ENCODE results near the gene CYP1B1.

Gene CYP1B1

DNA sequence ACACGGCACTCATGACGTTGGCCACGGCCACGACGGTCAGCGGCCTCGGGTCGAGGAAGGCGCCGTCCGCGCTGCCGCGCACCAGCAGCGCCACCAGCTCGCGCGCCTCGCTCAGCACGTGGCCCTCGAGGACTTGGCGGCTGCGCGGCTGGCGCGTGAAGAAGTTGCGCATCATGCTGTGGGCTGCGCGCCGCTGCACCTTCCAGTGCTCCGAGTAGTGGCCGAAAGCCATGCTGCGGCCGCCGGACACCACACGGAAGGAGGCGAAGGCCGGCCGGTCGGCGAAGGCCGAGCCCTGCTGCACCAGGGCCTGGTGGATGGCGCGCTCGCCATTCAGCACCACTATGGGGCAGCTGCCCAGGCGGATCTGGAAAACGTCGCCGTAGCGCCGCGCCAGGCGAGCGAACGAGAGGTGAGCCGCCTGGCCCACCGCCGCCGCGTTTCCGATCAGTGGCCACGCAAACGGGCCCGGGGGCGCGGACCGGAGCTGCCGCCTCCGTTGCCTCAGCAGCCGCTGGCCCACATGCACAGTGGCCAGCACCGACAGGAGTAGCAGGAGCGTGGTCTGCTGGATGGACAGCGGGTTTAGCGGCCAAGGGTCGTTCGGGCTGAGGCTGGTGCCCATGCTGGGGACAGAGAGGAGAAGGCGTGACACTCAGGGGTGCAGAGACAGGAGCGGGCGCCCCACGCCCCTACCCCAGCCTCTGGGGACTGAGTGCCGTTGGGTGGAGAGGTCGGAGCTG is 1.0 kb downstream of the CYP1B1 start:
- DNase-seq (ENCODE audit: low spot score), result no peak

DNA sequence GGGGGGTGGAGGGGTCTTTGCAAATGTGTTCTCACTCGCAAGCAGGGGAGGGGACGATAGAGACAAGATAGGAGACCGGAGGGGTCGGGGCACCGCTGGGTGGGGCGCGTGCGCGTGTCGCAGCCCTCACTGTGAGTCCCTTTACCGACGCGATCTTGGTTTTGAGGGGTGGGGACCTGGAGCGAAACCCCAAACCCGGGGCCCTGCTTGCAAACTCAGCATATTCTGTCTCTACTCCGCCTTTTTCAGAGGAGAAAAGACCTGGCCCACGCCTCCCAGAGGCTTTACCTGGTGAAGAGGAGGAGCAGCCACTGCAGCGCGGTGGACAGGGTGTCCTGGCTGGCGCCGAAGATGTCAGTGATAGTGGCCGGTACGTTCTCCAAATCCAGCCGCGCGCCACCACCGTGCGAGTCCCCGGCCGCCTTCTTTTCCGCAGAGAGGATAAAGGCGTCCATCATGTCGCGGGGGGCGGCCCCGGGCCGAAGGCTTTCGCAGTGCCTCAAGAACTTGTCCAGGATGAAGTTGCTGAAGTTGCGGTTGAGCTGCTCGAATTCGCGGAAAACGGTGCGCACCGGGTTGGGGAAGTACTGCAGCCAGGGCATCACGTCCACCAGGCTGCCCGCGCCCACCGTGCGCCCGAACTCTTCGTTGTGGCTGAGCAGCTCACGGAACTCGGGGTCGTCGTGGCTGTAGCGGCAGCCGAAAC is 1.7 kb downstream of the CYP1B1 start:
- DNase-seq (ENCODE audit: low spot score), result no peak

GRCh38 chr2:38073211-38074057 is 2.5 kb downstream of the CYP1B1 start:
- DNase-seq (ENCODE audit: low spot score), result no peak

GRCh38 chr2:38070438-38070837 is 5.5 kb downstream of the CYP1B1 start:
- DNase-seq (ENCODE audit: low spot score), result no peak

DNA sequence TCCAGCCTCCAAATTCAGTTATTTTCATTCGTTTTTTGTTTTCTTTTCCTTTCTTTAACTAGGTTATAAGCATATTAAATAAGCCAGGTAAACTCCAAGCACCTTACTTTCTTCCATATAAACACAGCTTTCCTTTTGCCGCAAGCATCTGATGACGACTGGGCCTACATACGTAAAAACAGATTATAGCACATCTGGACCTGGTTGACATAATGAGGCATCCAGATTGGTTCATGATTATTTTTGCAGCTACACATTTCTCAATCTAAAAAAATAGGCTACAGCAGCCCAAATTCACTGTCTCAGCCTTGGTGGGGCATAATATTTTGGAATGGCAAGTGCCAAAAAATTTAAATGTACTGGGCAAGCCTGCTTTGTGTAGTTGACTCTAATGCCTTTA is 7.7 kb downstream of the CYP1B1 start:
- DNase-seq (ENCODE audit: low spot score), result no peak

- no peak for DNase-seq (ENCODE audit: low spot score)
Observed at GRCh38 chr2:38066421-38067115, 9.4 kb downstream of the CYP1B1 start.

DNA sequence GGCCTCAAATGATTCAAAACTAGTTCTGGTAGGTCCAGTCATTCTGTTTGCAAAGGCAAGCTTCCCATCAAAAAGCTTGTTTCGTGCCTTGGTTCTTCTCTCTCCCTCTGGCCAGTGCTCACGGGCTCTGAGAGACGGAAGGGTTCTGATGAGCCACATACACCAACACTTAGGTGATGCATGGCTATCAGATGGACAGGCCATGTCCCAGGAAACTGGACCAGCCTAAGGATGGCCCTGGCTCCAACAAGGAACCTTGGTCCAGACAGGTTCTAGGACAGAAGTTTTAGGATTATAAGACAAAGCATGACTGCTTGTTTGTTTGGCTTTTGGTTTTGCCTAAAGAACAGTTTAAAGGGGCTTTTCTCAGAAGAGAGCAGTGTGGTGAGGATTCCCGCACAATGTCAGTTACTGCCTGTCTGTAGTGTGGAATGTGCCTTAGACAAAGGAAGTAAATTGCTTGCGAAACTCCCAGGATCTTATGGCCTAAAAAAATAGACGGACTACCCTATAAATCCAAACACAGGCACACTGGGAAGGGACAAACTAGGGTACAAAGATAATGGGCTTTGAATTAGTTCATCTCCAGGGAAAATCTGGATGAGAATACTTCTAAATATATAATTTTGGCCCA is 10.3 kb downstream of the CYP1B1 start:
- DNase-seq (ENCODE audit: low spot score), result no peak

- DNase-seq (ENCODE audit: low spot score), result no peak
Observed at GRCh38 chr2:38064801-38065501, 11.0 kb downstream of the CYP1B1 start.

DNA sequence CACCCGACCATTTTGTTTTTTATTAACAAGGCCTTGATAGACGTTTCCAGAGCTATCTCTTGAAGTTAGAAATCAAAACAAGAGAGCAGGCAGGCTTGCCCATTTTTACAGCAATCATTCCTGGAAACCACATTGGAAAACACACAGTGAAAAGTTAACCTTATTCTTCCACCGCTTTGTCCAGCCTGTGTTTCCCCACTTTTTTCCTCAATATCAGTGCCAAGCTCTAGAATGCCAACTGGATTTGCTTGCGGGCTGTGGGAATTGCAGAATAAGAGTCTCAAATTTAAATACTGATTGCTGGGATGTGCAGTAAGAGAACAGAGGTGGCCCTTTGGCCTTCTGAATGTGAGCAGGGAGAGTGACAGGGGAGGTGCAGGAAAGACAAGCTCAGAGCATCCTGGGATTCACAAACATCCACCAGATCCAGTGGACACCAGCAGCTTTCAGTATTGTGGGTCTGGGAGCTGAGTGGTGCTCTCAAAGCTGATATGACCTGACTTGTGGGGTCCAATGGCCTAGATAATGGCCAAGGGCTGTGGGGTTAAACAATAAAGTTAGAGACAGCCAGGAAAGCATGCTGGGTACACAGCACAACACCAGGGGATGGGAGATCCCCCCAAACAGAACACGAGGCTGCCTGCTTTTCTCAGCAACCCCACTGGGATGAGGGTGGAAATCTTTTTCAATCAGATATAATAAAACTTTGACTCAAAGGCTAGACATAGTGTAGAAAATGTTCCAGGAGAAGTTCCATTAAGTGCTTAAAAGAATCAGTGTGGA is 15.5 kb downstream of the CYP1B1 start:
- DNase-seq (ENCODE audit: low spot score), result no peak

DNA sequence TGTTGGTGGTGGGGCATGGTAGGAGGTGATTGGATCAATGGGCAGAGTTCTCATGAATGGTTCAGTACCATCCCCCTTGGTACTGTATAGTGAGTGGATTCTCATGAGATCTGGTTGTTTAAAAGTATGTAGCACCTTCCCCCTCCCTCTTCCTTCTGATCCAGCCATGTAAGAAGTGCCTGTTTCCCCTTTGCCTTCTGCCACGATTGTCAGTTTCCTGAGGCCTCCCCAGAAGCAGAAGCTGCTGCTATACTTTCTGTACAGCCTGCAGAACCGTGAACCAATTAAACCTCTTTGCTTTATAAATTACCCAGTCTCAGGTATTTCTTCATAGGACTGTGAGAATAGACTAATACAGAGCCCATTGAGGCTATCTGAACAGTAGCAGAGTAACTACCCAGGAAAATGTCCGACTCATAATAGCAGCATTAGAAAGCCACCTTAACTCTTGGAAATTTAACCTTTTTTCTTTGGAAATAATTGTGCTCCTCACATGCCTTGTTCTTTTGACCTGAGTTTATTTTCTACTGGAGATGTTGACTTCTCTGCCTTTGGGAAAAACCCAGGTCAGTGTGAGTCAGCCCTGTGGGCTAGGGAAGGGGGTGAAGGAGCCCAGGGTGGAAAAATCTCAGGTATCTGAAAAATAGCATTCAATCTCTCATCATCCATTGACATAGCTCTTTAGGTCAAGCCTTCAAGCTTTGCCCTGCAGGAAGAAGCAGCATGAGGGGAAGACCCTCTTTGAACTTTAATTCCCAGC is 18.1 kb downstream of the CYP1B1 start:
- no peak for DNase-seq (ENCODE audit: low spot score)

- DNase-seq (ENCODE audit: low spot score), result no peak
Observed at GRCh38 chr2:38056216-38056615, 19.7 kb downstream of the CYP1B1 start.

DNA sequence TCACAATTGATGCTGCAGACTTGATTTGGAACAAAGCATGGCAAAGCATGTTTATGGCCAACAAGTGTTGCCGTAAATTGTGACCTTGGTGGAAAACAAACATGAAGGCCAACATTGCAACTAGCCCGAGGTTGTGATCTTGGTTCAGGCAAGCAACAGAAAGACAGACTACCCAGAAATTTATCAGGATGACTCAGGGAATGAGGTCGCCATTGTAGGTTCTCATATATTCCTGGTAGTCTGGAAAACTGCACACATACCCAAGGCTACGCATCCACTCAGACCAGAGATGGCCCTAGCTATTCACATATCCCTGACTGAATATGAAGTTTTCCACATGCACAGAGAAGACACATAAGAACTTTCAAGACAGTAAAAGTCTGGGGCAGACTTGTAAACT is 30.1 kb downstream of the CYP1B1 start:
- no peak for DNase-seq (ENCODE audit: low spot score)

- no peak for DNase-seq (ENCODE audit: low spot score)
Observed at GRCh38 chr2:38039121-38039910, 36.6 kb downstream of the CYP1B1 start.

DNA sequence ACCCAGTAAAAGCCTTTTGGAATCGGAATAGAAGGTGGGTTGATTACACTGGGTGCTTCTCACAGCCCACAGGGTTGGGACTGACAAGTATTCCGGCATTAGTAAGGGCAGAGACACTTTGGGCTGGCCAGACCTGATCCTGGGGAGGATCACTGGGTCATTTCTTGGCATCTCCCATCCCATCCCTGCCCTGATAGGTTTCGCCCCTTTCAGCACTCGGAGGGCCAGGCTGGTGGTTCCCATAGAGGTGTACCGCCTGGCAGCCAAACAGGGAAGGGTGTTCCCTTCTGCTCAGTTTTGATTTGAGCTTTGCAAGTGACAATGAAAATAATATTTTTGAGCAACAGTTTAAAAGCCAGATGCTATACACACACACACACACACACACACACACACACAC is 37.3 kb downstream of the CYP1B1 start:
- no peak for DNase-seq (ENCODE audit: low spot score)

DNA sequence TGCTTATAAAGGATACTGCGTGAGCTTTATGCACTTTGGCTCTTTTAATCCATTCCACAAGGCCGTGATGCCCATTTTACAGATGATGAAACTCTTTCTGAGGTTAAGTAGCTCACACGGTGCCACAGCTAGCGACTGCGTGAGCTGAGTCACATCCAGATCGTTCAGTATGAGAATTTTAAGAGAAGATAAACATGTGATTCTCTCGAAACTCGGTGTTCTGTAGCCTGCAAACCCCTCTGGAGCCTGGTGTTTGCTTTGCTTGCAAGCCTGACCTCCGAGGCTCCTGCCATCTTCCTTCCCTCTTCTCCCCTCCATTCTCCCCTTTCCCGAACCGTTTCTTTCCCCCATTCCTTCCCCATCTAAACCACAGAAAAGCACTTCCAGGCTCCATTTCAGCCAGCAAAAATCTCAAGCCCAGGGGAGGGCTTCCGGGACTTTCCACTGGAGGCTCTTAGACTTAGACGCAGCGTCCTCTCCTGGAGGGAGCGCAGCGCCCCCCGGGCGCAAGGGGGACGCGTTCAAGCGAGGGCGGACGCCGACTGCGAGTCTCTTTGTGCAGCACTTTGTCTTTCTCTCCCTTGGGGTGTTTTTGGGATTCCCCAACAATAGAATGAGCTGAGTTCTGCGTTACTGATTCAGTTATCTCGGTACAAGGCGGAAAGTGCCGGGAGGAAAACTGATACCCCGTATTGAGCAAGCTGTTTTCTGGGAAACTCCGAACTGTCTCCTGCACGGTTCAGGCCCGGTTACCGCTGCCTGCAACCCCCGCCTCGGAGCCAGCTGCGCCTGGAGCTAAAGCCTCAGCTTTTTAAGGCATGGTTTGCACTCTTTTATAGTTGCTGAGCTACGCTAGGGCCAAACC is 38.0 kb downstream of the CYP1B1 start:
- peak; percentile 53 for DNase-seq (ENCODE audit: low spot score)

GRCh38 chr2:38037325-38037724 is 38.6 kb downstream of the CYP1B1 start:
- peak; percentile 44 for DNase-seq (ENCODE audit: low spot score)

- DNase-seq (ENCODE audit: low spot score), result no peak
Observed at GRCh38 chr2:38035968-38036367, 40.0 kb downstream of the CYP1B1 start.

DNA sequence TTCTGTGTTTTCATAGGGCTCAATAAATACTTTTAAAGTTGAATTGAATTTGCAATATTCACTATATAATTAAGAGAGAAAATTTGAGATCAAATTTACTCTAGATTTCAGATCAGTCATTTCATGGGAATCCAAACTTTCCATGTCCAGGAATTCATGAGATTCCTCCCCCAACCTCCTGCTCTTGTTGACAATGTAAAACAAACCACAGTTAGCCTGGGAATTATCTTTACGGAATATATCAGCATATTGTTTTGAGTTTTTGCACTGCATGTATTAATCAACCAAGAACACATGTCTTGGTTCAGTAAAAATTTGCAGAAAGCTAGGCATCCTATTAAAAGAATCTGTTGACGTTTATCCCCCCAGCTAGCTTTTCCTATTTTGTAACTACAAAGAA is 42.3 kb downstream of the CYP1B1 start:
- no peak for DNase-seq (ENCODE audit: low spot score)
